ENCODE data around the gene PFKFB4. TPM values are rescaled to one million over a fixed set of nuclear protein-coding genes. Genes with fewer than 3 reads are reported as not detected.

PFKFB4 gene
- total RNA-seq, 1 experiment from 2014 or later: 12.3 TPM

- no peak overlapping the region for H3K4ac ChIP-seq (ENCODE audit: low read depth, low read length)
- H4K5ac ChIP-seq (ENCODE audit: insufficient read length, low read depth, low read length): no peak overlapping the region
- H4K20me1 ChIP-seq (ENCODE audit: control insufficient read depth, insufficient read depth, insufficient read length): no peaks in the 10 kb centered on the region
- TF ChIP-seq CTCF (conservative IDR thresholded peaks at IDR 0.05): no peak
- Mint-ChIP-seq H3K4me1 (peaks cover 12 to 21% of the 10 kb centered on the region in 2 experiments), H3K9me3 (no peaks in the 10 kb centered on the region), H3K4me3 (no peak overlapping the region), H3K27ac (peak overlapping the region in 2 of 3 experiments; percentile 48 to 63; a peak in 1 of 7 replicates), H3K27me3 (ENCODE audit: low read depth) (no peaks in the 10 kb centered on the region), H3K36me3 (ENCODE audit: insufficient read depth in 1 of 3, low read depth in 3 of 3) (peaks cover 42 to 68% (median 45%) of the 10 kb centered on the region in 3 experiments)
- H4K91ac ChIP-seq (ENCODE audit: insufficient read length, low read depth, low read length): no peak overlapping the region
- no peak overlapping the region for H3T11ph ChIP-seq (ENCODE audit: low read length)
- H3K9ac ChIP-seq (ENCODE audit: extremely low read depth, insufficient read length, low read length): no peak overlapping the region
- DNase-seq: no peak
- no peaks in the 10 kb centered on the region for H3K9me3 ChIP-seq (ENCODE audit: control insufficient read depth, low read depth, low read length)
- no peaks in the 10 kb centered on the region for H3K23me2 ChIP-seq (ENCODE audit: insufficient read length, low read depth, low read length, poor library complexity, severe bottlenecking)
- H3K79me2 ChIP-seq (ENCODE audit: insufficient read depth, low read length): no peaks in the 10 kb centered on the region
- H3K4me1 ChIP-seq (ENCODE audit: insufficient read depth, low read length): no peaks in the 10 kb centered on the region
- H2BK120ac ChIP-seq (ENCODE audit: low read depth, low read length, poor library complexity, severe bottlenecking): no peak overlapping the region
- H3K56ac ChIP-seq (ENCODE audit: insufficient read length, low read depth, low read length): no peak overlapping the region
- no peak overlapping the region for H2BK20ac ChIP-seq (ENCODE audit: low read depth, low read length, poor library complexity, severe bottlenecking)
- no peak overlapping the region for H2AFZ ChIP-seq (ENCODE audit: low read length)
- H3K27me3 ChIP-seq (ENCODE audit: insufficient read depth, low read length): no peaks in the 10 kb centered on the region
- no peaks in the 10 kb centered on the region for H3K79me1 ChIP-seq (ENCODE audit: insufficient read depth, low read depth, low read length, poor library complexity, severe bottlenecking)
- no peak overlapping the region for H3K14ac ChIP-seq (ENCODE audit: insufficient read depth, low read length)
- no peak overlapping the region for H3K4me2 ChIP-seq (ENCODE audit: insufficient read depth, insufficient read length, low read length)
- H2BK15ac ChIP-seq (ENCODE audit: low read depth, low read length): no peak overlapping the region
- H2AK5ac ChIP-seq (ENCODE audit: insufficient read length, low read length): no peak overlapping the region
- H3K23ac ChIP-seq (ENCODE audit: insufficient read length, low read depth, low read length): no peak overlapping the region
- no CpG with 5 or more reads among the region's 5 CpGs for WGBS (ENCODE audit: extremely low coverage, insufficient read length, low lambda C conversion rate)
- no peak overlapping the region for H3K18ac ChIP-seq (ENCODE audit: insufficient read length, low read depth, low read length)
- H2BK12ac ChIP-seq (ENCODE audit: insufficient read length, low read depth, low read length): no peak overlapping the region
- no peak overlapping the region for H3K27ac ChIP-seq (ENCODE audit: insufficient read length, low read depth, low read length)
- no peak overlapping the region for H2BK5ac ChIP-seq (ENCODE audit: insufficient read length, low read length)
- no peak overlapping the region for H4K8ac ChIP-seq (replicated peaks; ENCODE audit: insufficient read length, low read depth, low read length)
Observed at GRCh38 chr3:48598323-48599076, 41.9 kb upstream of the PFKFB4 start.
